ENCODE results near the gene ANKRD52.
A peak's percentile ranks its signal among the peaks of the same experiment; 100 is the strongest.

Gene ANKRD52

GRCh38 chr12:56222531-56222895 lies 35.7 kb downstream of the ANKRD52 start:
- Mint-ChIP-seq H3K9me3 (no peaks in the 10 kb centered on the region), H3K27ac (peak overlapping the region; percentile 100), H3K36me3 (peaks cover 5% of the 10 kb centered on the region), H3K4me1 (peaks cover 35% of the 10 kb centered on the region), H3K27me3 (no peaks in the 10 kb centered on the region), H3K4me3 (peak overlapping the region; percentile 100)
- DNase-seq (ENCODE audit: low spot score in 2 of 2) (no peak), ATAC-seq (ENCODE audit: low read depth) (no peak)

DNA sequence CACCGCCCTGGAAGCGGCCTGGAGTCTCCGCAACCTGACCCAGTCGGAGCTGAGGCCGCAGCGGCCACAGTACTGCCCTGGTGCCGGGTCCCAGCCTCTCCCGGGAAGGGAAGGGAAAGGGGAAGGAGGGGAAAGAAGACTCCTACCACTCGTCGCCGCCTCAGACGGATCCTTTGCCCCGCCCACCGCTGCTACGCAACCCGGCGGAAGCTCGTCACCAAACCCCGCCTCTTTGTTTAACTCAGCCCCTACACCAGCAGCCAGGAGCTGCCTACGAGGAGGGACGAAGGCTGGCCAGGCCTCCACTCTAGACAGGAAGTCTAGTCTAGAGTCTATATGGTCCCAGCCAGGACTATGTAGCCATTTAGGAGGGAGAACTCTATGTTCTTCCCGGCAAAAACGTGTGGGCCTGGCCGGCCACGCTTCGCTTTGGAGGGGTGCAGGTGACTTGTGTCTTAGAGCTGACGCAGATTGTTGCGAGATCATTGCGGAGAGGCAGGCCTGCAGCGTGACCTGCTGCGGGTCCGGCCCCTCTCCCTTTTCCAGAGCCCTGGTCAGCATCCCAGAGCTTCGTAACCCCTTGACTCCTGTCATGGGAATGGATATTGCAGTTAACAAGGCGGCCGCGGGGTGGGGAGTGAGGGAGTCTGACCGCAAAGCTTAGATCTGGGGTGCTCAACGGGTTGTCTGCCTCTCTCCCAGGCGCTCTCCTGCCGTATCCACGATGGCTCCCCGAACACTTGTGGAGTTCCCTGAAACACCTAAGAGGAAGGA lies 36.2 kb downstream of the ANKRD52 start, which contains the start of gene RNF41:
TSS of gene RNF41 (minus strand) at position 166 of the 774 bp plus-strand sequence. CDS start 7,875 bp downstream, outside the sequence.
- peak; percentile 75 for ATAC-seq (ENCODE audit: low read depth)
- H3K4me1 Mint-ChIP-seq, result peaks cover 35% of the 10 kb centered on the region
- H3K27me3 Mint-ChIP-seq, result no peaks in the 10 kb centered on the region

GRCh38 chr12:56221232-56221756 lies 36.9 kb downstream of the ANKRD52 start:
- DNase-seq (ENCODE audit: low spot score in 2 of 2) (no peak), ATAC-seq (ENCODE audit: low read depth) (peak; percentile 16)
- Mint-ChIP-seq H3K36me3 (peaks cover 7% of the 10 kb centered on the region), H3K9me3 (no peaks in the 10 kb centered on the region), H3K4me3 (peak overlapping the region; percentile 100), H3K27ac (peak overlapping the region; percentile 100), H3K27me3 (no peaks in the 10 kb centered on the region), H3K4me1 (peaks cover 38% of the 10 kb centered on the region)

More for the DNA sequence above, 36.2 kb downstream of the ANKRD52 start, which contains the start of gene RNF41:
- Mint-ChIP-seq H3K9me3 (no peaks in the 10 kb centered on the region), H3K27ac (peak within 1 kb of the TSS; percentile 100), H3K36me3 (peaks cover 4% of the 10 kb centered on the region), H3K4me3 (peak within 1 kb of the TSS; percentile 100)
- peak; percentile 89 to 93 for DNase-seq (ENCODE audit: low spot score in 2 of 2)

DNA sequence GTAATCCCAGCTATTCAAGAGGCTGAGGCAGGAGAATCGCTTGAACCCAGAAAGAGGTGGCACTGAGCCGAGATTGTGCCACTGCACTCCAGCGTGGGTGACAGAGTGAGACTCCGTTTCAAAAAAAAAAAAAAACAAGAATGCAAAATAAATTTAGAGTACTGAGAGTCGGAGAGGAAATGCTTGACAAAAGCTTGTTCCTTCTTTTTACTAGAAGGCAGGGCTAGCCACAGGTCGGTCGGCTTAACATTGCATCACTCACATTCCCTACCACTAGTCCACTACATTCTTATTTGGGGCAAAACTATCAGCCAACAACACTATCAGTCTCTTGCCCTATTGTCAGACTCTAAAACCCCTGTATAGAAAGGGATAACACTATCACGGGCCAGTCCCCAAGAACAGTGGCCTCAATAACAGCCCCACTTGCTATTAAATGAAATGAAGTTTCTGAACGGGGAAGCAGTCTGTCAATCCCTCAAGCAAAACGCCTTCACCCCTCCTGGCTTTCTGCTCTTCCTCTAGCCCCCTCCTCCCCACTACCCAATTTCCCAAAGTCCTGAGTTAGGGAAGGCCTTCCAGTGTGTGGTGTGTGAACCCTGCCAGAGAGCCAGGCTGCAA lies 37.5 kb downstream of the ANKRD52 start:
- ATAC-seq (ENCODE audit: low read depth), result peak; percentile 49
- no peaks in the 10 kb centered on the region for H3K9me3 Mint-ChIP-seq
- no peaks in the 10 kb centered on the region for H3K27me3 Mint-ChIP-seq
- H3K4me1 Mint-ChIP-seq, result peaks cover 39% of the 10 kb centered on the region
- peak overlapping the region; percentile 100 for H3K27ac Mint-ChIP-seq
- DNase-seq (ENCODE audit: low spot score in 2 of 2), result peak; percentile 31 to 49
- H3K4me3 Mint-ChIP-seq, result peak overlapping the region; percentile 100
- peaks cover 6% of the 10 kb centered on the region for H3K36me3 Mint-ChIP-seq

DNA sequence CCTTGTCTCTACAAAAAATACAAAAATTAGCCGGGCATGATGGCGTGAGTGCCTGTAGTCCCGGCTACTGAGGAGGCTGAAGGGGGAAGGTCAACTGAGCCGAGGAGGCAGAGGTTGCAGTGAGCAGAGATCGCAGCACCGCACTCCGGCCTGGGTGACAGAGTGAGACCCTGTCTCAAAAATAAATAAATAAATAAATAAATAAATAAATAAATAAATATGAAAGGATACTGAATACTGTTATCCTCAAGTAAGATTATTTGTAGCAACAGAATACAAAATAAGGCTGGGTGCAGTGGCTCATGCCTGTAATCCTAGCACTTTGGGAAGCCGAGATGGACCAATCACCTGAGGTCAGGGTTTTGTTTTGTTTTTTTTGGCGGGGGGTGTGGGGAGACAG lies 38.3 kb downstream of the ANKRD52 start:
- Mint-ChIP-seq H3K27ac (peak overlapping the region; percentile 100), H3K9me3 (no peaks in the 10 kb centered on the region), H3K4me1 (peaks cover 35% of the 10 kb centered on the region), H3K4me3 (peak overlapping the region; percentile 57), H3K27me3 (no peaks in the 10 kb centered on the region), H3K36me3 (peaks cover 11% of the 10 kb centered on the region)
- no peak for ATAC-seq (ENCODE audit: low read depth)
- DNase-seq (ENCODE audit: low spot score in 2 of 2), result no peak

DNA sequence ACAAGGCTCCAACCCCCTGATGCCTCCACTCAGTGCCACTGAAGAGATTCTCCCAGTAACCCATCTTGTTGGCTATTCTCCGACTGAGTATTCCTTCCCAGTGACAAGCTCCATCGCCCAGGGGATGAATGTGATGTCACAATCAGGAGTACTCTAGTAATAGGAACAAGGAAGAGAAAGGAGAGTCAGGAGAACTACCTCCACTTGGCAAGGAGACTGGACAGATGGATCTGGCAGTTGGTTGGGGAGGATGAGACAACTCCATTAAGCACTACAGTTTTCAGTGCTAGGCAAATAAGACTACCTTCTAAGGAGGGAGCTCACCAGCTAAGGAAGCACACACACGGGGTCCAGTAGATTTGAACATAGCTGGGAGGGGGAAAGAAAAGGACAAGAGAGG lies 41.7 kb downstream of the ANKRD52 start:
- Mint-ChIP-seq H3K4me1 (peaks cover 15% of the 10 kb centered on the region), H3K9me3 (no peaks in the 10 kb centered on the region), H3K27ac (peak overlapping the region; percentile 45), H3K27me3 (no peaks in the 10 kb centered on the region), H3K4me3 (no peak overlapping the region), H3K36me3 (peaks cover 20% of the 10 kb centered on the region)
- ATAC-seq (ENCODE audit: low read depth), result no peak
- no peak for DNase-seq (ENCODE audit: low spot score in 2 of 2)

- Mint-ChIP-seq H3K36me3 (peaks cover 30% of the 10 kb centered on the region), H3K27ac (peak overlapping the region; percentile 45), H3K27me3 (no peaks in the 10 kb centered on the region), H3K9me3 (no peaks in the 10 kb centered on the region), H3K4me3 (no peak overlapping the region), H3K4me1 (peaks cover 10% of the 10 kb centered on the region)
- no peak for ATAC-seq (ENCODE audit: low read depth)
- no peak for DNase-seq (ENCODE audit: low spot score in 2 of 2)
Observed at GRCh38 chr12:56213878-56214277, 44.3 kb downstream of the ANKRD52 start.

GRCh38 chr12:56212361-56212760 lies 45.8 kb downstream of the ANKRD52 start:
- ATAC-seq (ENCODE audit: low read depth) (no peak), DNase-seq (ENCODE audit: low spot score in 2 of 2) (no peak)
- Mint-ChIP-seq H3K9me3 (no peaks in the 10 kb centered on the region), H3K27me3 (no peaks in the 10 kb centered on the region), H3K4me1 (peaks cover 18% of the 10 kb centered on the region), H3K36me3 (peaks cover 37% of the 10 kb centered on the region), H3K27ac (no peak overlapping the region), H3K4me3 (no peak overlapping the region)

- H3K27ac Mint-ChIP-seq, result peak overlapping the region; percentile 93
- no peak overlapping the region for H3K4me3 Mint-ChIP-seq
- peaks cover 32% of the 10 kb centered on the region for H3K36me3 Mint-ChIP-seq
- no peaks in the 10 kb centered on the region for H3K9me3 Mint-ChIP-seq
- H3K27me3 Mint-ChIP-seq, result no peaks in the 10 kb centered on the region
- peaks cover 25% of the 10 kb centered on the region for H3K4me1 Mint-ChIP-seq
- ATAC-seq (ENCODE audit: low read depth) (peak; percentile 95), DNase-seq (ENCODE audit: low spot score in 2 of 2) (peak; percentile 39 to 62)
Observed at GRCh38 chr12:56208006-56208405, 50.2 kb downstream of the ANKRD52 start.

GRCh38 chr12:56206452-56207166 lies 51.6 kb downstream of the ANKRD52 start:
- H3K27ac Mint-ChIP-seq, result peak overlapping the region; percentile 93
- no peaks in the 10 kb centered on the region for H3K27me3 Mint-ChIP-seq

DNA sequence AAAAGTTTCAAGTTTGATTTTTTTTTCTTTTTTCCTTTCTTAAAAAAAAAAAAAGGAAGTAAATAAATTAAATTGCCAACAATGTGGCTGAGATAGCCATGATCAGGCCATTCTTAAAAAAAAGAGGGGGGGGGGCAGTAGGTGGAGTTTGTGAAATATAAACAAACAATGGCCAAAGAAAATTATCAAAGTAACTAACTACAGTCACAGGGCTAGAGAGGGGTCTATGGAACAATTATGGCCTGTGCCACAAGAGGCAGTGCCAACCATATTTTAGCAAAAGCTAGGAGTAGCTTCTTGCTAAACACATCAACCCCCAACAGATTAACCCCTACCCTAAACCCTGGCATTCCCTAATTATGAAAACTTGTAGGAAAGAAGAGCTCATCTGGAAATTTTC lies 52.7 kb downstream of the ANKRD52 start:
- ATAC-seq (ENCODE audit: low read depth) (no peak), DNase-seq (ENCODE audit: low spot score in 2 of 2) (no peak)
- Mint-ChIP-seq H3K27me3 (no peaks in the 10 kb centered on the region), H3K9me3 (no peaks in the 10 kb centered on the region), H3K4me1 (peaks cover 25% of the 10 kb centered on the region), H3K27ac (peak overlapping the region; percentile 93), H3K4me3 (no peak overlapping the region), H3K36me3 (peaks cover 24% of the 10 kb centered on the region)

More at GRCh38 chr12:56206452-56207166, 51.6 kb downstream of the ANKRD52 start:
- Mint-ChIP-seq H3K4me1 (peaks cover 25% of the 10 kb centered on the region), H3K9me3 (no peaks in the 10 kb centered on the region), H3K36me3 (peaks cover 29% of the 10 kb centered on the region), H3K4me3 (no peak overlapping the region)
- DNase-seq (ENCODE audit: low spot score in 2 of 2) (peak in 1 of 2 donors; percentile 40), ATAC-seq (ENCODE audit: low read depth) (peak; percentile 21)

- peaks cover 25% of the 10 kb centered on the region for H3K4me1 Mint-ChIP-seq
- no peaks in the 10 kb centered on the region for H3K27me3 Mint-ChIP-seq
- ATAC-seq (ENCODE audit: low read depth) (no peak), DNase-seq (ENCODE audit: low spot score in 2 of 2) (no peak)
- no peak overlapping the region for H3K4me3 Mint-ChIP-seq
- H3K36me3 Mint-ChIP-seq, result peaks cover 20% of the 10 kb centered on the region
- peak overlapping the region; percentile 93 for H3K27ac Mint-ChIP-seq
- H3K9me3 Mint-ChIP-seq, result no peaks in the 10 kb centered on the region
Observed at GRCh38 chr12:56204275-56204674, 53.9 kb downstream of the ANKRD52 start.

DNA sequence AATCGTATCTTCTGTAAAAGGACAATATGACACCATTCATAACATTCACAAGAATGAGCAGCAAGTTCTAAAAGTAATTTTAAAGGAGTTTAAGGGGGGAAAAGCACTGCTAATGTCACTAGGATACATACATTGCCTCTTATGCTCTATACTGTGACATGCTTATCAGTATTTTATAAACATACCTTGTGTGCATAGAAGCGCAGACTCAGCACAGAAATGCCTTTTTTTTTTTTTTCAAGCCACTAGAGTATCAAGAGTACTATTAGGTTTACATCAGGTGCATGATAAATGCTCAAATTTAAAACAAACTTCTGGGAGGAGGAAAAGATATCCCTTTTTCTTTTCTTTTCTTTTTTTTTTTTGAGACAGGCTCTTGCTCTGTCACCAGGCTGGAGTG lies 55.3 kb downstream of the ANKRD52 start:
- Mint-ChIP-seq H3K4me3 (no peak overlapping the region), H3K36me3 (peaks cover 15% of the 10 kb centered on the region), H3K27me3 (no peaks in the 10 kb centered on the region), H3K4me1 (peaks cover 22% of the 10 kb centered on the region), H3K27ac (peak overlapping the region; percentile 80), H3K9me3 (no peaks in the 10 kb centered on the region)
- ATAC-seq (ENCODE audit: low read depth) (no peak), DNase-seq (ENCODE audit: low spot score in 2 of 2) (no peak)

DNA sequence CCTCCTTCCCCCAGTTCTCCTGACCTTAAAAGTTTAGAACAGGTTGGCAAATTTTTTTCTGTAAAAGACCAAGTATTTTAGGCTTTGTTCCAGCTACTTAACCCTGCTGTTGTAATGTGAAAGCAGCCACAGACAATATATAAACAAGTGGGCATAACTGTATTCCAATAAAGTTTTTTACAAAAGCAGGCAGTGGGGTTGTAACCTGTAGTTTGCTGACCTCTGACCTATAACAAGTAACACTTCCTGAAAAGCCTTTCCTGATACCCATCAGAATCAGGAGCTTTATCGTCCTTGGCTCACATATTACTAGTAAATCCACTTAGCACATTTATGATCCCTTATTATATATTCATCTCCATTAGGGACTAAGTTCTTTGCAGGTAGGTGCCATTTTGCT lies 55.8 kb downstream of the ANKRD52 start:
- peaks cover 11% of the 10 kb centered on the region for H3K36me3 Mint-ChIP-seq
- ATAC-seq (ENCODE audit: low read depth) (no peak), DNase-seq (ENCODE audit: low spot score in 2 of 2) (no peak)
- peak overlapping the region; percentile 80 for H3K27ac Mint-ChIP-seq
- H3K4me3 Mint-ChIP-seq, result no peak overlapping the region
- peaks cover 20% of the 10 kb centered on the region for H3K4me1 Mint-ChIP-seq
- H3K27me3 Mint-ChIP-seq, result no peaks in the 10 kb centered on the region
- H3K9me3 Mint-ChIP-seq, result no peaks in the 10 kb centered on the region

Data from memory B cell (primary cell).